ENCODE measurements around the gene P2RY6.

GRCh38 chr11:73312851-73313327 lies 40.8 kb downstream of the P2RY6 start:
- TF ChIP-seq GATAD2B (conservative IDR thresholded peaks at IDR 0.05; ENCODE audit: low read depth) (no peak), ZSCAN29 (IDR thresholded peaks at IDR 0.05) (no peak), CHD2 (IDR thresholded peaks at IDR 0.05; ENCODE audit: borderline replicate concordance, low read depth, low read length) (no peak), EGR1 (IDR thresholded peaks at IDR 0.05; ENCODE audit: borderline replicate concordance in 1 of 2, low read depth in 2 of 2, low read length in 2 of 2) (no peak), POLR2A (IDR thresholded peaks at IDR 0.05; ENCODE audit: low read depth, low read length) (no peak), EZH2 (IDR thresholded peaks at IDR 0.05; ENCODE audit: borderline replicate concordance, control insufficient read depth, low read depth, low read length) (no peak), SPI1 (IDR thresholded peaks at IDR 0.05; ENCODE audit: borderline replicate concordance, insufficient read depth, low read depth, low read length) (no peak), PAX5 (IDR thresholded peaks at IDR 0.05; ENCODE audit: borderline replicate concordance, low read depth, low read length) (no peak), NFYB (IDR thresholded peaks at IDR 0.05; ENCODE audit: insufficient read depth, low read depth, low read length) (no peak), GABPA (IDR thresholded peaks at IDR 0.05; ENCODE audit: low read depth) (no peak)
- TF ChIP-seq, protein P1, sequence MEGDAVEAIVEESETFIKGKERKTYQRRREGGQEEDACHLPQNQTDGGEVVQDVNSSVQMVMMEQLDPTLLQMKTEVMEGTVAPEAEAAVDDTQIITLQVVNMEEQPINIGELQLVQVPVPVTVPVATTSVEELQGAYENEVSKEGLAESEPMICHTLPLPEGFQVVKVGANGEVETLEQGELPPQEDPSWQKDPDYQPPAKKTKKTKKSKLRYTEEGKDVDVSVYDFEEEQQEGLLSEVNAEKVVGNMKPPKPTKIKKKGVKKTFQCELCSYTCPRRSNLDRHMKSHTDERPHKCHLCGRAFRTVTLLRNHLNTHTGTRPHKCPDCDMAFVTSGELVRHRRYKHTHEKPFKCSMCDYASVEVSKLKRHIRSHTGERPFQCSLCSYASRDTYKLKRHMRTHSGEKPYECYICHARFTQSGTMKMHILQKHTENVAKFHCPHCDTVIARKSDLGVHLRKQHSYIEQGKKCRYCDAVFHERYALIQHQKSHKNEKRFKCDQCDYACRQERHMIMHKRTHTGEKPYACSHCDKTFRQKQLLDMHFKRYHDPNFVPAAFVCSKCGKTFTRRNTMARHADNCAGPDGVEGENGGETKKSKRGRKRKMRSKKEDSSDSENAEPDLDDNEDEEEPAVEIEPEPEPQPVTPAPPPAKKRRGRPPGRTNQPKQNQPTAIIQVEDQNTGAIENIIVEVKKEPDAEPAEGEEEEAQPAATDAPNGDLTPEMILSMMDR (IDR thresholded peaks at IDR 0.05 in 2 of 3, conservative IDR thresholded peaks at IDR 0.05 in 1 of 3; ENCODE audit: control insufficient read depth in 2 of 3, extremely low read depth in 1 of 3, insufficient read depth in 1 of 3, low read depth in 3 of 3, low read length in 3 of 3), result no peak
